PC-3 (cell line): ENCODE measurements around the gene C20orf141.

Experiments used
- EZH2 ChIP-seq: fragments of 300-600 bp; sonication (generic); IDR thresholded peaks from one replicate; pipeline ENCODE4 v1.6.1; 2017; ENCODE audit warnings: antibody characterized with exemption, mild to moderate bottlenecking, low read length; ENCODE audit not compliant: unreplicated experiment
- EZH2phosphoT487 ChIP-seq: fragments of 300-600 bp; sonication (generic); IDR thresholded peaks from 2 replicates; pipeline ENCODE4 v1.6.1; 2018; ENCODE audit warnings: mild to moderate bottlenecking, antibody characterized with exemption, low read length, borderline replicate concordance

DNA sequence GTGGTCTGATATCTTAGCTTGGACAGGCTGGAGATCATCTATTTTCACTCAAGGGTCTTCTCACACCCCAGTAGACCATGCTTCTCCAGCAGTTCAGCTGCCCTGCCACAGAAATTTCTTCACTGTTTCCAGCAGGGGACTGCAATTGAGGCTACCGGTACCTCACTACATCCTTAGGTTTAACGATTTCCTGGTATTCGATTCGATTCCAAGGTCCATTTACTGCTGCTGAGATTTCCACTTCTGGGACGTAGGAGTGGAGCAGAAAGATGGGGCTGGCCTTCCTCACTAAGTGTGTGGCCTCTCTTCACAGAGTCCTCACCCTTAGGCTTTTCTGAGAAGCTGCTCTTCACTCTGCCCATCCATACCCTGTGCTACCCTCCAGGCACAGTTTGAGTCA lies 31.9 kb downstream of the C20orf141 start:
- no peak for TF ChIP-seq EZH2
- TF ChIP-seq EZH2phosphoT487 = no peak
